ENCODE data around the gene ZNF770. TPM values are rescaled to one million over a fixed set of nuclear protein-coding genes. Genes with fewer than 3 reads are reported as not detected.
A peak's percentile ranks its signal among the peaks of the same experiment; 100 is the strongest.

Gene ZNF770
- total and polyA plus RNA-seq, 9 of the 15 experiments (the other 6 are each of a cell fraction or from before 2014, with no cell fraction given), result 3.4 to 50.8 (median 40.3) TPM

DNA sequence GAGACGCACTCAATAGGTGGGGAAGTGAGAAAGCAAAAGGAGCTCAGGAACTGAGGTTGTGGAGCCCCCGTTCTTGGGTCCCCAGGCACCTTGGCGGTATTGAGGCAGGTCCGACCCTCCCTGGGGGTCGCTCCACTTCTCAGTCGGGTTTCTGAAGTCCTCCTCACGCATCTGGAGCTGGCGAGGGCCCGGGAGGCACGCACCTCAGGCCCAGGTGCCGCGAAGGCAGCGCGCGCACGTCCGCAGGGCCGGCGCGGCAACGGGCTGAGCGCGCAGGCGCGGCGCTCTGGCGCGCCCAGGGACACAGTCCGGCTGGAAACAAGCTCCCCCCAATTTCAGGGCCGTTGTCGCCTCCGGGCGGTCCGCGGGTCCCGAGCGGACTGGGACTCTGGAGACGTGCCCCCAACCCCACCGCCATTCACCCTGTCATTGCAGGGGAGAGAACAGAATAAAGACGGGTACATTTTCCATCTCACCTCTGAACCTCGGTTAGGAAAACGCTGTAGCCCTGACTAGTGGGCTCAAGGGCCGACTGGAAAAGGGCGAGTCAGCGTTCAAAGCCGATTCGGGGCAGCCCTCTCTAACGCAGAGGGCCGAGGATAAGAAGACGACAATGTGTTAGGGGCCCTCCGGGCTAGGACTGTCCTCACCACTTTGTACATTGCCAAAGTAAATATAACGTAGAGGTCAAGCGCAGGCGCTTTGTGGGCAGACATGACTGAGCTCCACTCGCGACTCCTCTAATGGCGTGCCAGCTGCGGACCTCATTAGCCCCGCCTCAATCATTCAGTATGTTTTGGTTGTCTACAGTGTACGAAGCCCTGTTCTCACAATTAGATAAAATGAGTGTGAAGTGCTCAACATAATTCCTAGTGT lies at the start of gene ZNF770 (continued):
- TF ChIP-seq, protein P1, sequence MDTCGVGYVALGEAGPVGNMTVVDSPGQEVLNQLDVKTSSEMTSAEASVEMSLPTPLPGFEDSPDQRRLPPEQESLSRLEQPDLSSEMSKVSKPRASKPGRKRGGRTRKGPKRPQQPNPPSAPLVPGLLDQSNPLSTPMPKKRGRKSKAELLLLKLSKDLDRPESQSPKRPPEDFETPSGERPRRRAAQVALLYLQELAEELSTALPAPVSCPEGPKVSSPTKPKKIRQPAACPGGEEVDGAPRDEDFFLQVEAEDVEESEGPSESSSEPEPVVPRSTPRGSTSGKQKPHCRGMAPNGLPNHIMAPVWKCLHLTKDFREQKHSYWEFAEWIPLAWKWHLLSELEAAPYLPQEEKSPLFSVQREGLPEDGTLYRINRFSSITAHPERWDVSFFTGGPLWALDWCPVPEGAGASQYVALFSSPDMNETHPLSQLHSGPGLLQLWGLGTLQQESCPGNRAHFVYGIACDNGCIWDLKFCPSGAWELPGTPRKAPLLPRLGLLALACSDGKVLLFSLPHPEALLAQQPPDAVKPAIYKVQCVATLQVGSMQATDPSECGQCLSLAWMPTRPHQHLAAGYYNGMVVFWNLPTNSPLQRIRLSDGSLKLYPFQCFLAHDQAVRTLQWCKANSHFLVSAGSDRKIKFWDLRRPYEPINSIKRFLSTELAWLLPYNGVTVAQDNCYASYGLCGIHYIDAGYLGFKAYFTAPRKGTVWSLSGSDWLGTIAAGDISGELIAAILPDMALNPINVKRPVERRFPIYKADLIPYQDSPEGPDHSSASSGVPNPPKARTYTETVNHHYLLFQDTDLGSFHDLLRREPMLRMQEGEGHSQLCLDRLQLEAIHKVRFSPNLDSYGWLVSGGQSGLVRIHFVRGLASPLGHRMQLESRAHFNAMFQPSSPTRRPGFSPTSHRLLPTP (IDR thresholded peaks at IDR 0.05; ENCODE audit: borderline replicate concordance, extremely low read depth, insufficient read length), result no peak
- no peak for TF ChIP-seq KAT8 (IDR thresholded peaks at IDR 0.05; ENCODE audit: low read depth)
- TF ChIP-seq RCOR1 (IDR thresholded peaks at IDR 0.05; ENCODE audit: borderline replicate concordance in 1 of 2, low read depth in 2 of 2, low read length in 2 of 2), result peak; percentile 29 to 59; a peak in 1 of 4 replicates
- TF ChIP-seq, protein P2, sequence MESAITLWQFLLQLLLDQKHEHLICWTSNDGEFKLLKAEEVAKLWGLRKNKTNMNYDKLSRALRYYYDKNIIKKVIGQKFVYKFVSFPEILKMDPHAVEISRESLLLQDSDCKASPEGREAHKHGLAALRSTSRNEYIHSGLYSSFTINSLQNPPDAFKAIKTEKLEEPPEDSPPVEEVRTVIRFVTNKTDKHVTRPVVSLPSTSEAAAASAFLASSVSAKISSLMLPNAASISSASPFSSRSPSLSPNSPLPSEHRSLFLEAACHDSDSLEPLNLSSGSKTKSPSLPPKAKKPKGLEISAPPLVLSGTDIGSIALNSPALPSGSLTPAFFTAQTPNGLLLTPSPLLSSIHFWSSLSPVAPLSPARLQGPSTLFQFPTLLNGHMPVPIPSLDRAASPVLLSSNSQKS (CRISPR knock-in tag; IDR thresholded peaks at IDR 0.05), result no peak
- no peak for TF ChIP-seq ZNF23 (CRISPR knock-in tag; IDR thresholded peaks at IDR 0.05)
- TF ChIP-seq, protein P3, sequence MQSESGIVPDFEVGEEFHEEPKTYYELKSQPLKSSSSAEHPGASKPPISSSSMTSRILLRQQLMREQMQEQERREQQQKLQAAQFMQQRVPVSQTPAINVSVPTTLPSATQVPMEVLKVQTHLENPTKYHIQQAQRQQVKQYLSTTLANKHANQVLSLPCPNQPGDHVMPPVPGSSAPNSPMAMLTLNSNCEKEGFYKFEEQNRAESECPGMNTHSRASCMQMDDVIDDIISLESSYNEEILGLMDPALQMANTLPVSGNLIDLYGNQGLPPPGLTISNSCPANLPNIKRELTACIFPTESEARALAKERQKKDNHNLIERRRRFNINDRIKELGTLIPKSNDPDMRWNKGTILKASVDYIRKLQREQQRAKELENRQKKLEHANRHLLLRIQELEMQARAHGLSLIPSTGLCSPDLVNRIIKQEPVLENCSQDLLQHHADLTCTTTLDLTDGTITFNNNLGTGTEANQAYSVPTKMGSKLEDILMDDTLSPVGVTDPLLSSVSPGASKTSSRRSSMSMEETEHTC (IDR thresholded peaks at IDR 0.05), result no peak
- peak; percentile 4; the same call in 1 of the 2 replicates for TF ChIP-seq JUN (IDR thresholded peaks at IDR 0.05; ENCODE audit: borderline replicate concordance, low read depth, low read length)
- no peak for TF ChIP-seq JUN (CRISPR knock-in tag; IDR thresholded peaks at IDR 0.05; ENCODE audit: borderline replicate concordance)
- peak; percentile 94 for TF ChIP-seq ZEB2 (IDR thresholded peaks at IDR 0.05)
- TF ChIP-seq, protein P4, sequence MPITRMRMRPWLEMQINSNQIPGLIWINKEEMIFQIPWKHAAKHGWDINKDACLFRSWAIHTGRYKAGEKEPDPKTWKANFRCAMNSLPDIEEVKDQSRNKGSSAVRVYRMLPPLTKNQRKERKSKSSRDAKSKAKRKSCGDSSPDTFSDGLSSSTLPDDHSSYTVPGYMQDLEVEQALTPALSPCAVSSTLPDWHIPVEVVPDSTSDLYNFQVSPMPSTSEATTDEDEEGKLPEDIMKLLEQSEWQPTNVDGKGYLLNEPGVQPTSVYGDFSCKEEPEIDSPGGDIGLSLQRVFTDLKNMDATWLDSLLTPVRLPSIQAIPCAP (CRISPR knock-in tag; IDR thresholded peaks at IDR 0.05; ENCODE audit: borderline replicate concordance), result no peak
- TF ChIP-seq EHMT2 (IDR thresholded peaks at IDR 0.05), result no peak
- no peak for TF ChIP-seq ZNF212 (CRISPR knock-in tag; IDR thresholded peaks at IDR 0.05)
- no peak for TF ChIP-seq HDAC8 (tag; IDR thresholded peaks at IDR 0.05)
- peak; percentile 66; the same call in 1 of the 2 replicates for TF ChIP-seq ZKSCAN1 (IDR thresholded peaks at IDR 0.05; ENCODE audit: low read depth, low read length)
- peak; percentile 17 to 68; a peak in 1 of 4 replicates for TF ChIP-seq TEAD1 (CRISPR knock-in tag; IDR thresholded peaks at IDR 0.05)

Measured in K562 (cell line).